Spleen (tissue), 11 donors: ENCODE results near the gene ACKR3. TPM values are rescaled to one million over a fixed set of nuclear protein-coding genes. Genes with fewer than 3 reads are reported as not detected.

Experiments
- DNase-seq: peaks from one replicate; pipeline ENCODE4 v3.0.0-alpha.2; 2020
- H3K27ac ChIP-seq, 8 donors: fragments of 200-600 bp; sonication (generic) in 7 of 8; 1 replicate in 4 of 8; 2 replicates in 4 of 8; pipeline versions ENCODE4 v1.5.0 to v1.8.0; 2016 to 2021; ENCODE audit warnings: inconsistent platforms in 4 of 8, mild to moderate bottlenecking in 4 of 8, moderate library complexity in 1 of 8
- H3K27me3 ChIP-seq, 7 donors: fragments of 200-600 bp; sonication (generic) in 6 of 7; replicated peaks in 1 of 7; 1 replicate in 4 of 7; 2 replicates in 3 of 7; pipeline versions ENCODE4 v1.5.0 to v1.8.0; 2016 to 2021; ENCODE audit warnings: inconsistent platforms in 3 of 7, mild to moderate bottlenecking in 1 of 7
- H3K36me3 ChIP-seq, 6 donors: fragments of 200-600 bp; sonication (generic) in 5 of 6; 1 replicate in 4 of 6; 2 replicates in 2 of 6; pipeline versions ENCODE4 v1.5.0 to v1.8.0; 2016 to 2021; ENCODE audit warnings: inconsistent platforms in 2 of 6
- H3K4me1 ChIP-seq, 6 donors: fragments of 200-600 bp; sonication (generic) in 5 of 6; 1 replicate in 3 of 6; 2 replicates in 3 of 6; pipeline versions ENCODE4 v1.5.0 to v1.8.0; 2016 to 2021; ENCODE audit warnings: inconsistent platforms in 3 of 6
- H3K4me3 ChIP-seq, 8 donors: fragments of 200-600 bp; sonication (generic) in 7 of 8; 1 replicate in 4 of 8; 2 replicates in 4 of 8; pipeline versions ENCODE4 v1.5.0 to v1.8.0; 2016 to 2021; ENCODE audit warnings: inconsistent platforms in 4 of 8, mild to moderate bottlenecking in 4 of 8, moderate library complexity in 2 of 8
- H3K9me3 ChIP-seq, 8 donors: fragments of 200-600 bp; sonication (generic) in 7 of 8; 1 replicate in 4 of 8; 2 replicates in 4 of 8; pipeline versions ENCODE4 v1.5.0 to v1.8.0; 2016 to 2021; ENCODE audit warnings: inconsistent platforms in 4 of 8
- CTCF ChIP-seq, 11 experiments: fragments of 200-600 bp in 7 of 11; fragments of 450-650 bp in 4 of 11; sonication (generic) in 4 of 11; IDR thresholded peaks in 8 of 11; conservative IDR thresholded peaks in 3 of 11; 1 replicate in 7 of 11; 2 replicates in 4 of 11; pipeline versions ENCODE4 v1.4.0 to v1.8.0; 2016 to 2021; ENCODE audit warnings: antibody characterized with exemption in 11 of 11, inconsistent platforms in 4 of 11, mild to moderate bottlenecking in 1 of 11
- POLR2A ChIP-seq, 3 donors: fragments of 450-650 bp; IDR thresholded peaks; one replicate each; pipeline ENCODE4 v1.5.1; 2017; ENCODE audit warnings: antibody characterized with exemption in 3 of 3, mild to moderate bottlenecking in 1 of 3
- POLR2AphosphoS5 ChIP-seq, 3 donors: sonication (generic); formaldehyde crosslinking; IDR thresholded peaks; one replicate each; pipeline ENCODE4 v1.5.1; 2017; ENCODE audit warnings: antibody characterized with exemption in 3 of 3
- WGBS, 5 donors: extraction: QIAGEN DNeasy Blood & Tissue Kit in 3 of 5; methylation state at CpG; one replicate each; pipeline versions ENCODE4 v1.1.5 to v1.1.7; 2013 to 2018; 5-methylcytosine and 5-hydroxymethylcytosine counted together
- intact Hi-C: fragments of 100-400 bp; cut with DNase I; formaldehyde crosslinking; loops from one replicate; pipeline ENCODE4 v1.15.0; 2023; ENCODE audit warnings: low total_unique reads
- polyA plus RNA-seq, 3 donors: library from polyadenylated mRNA; stranded (reverse); fragments of 200-250 nt; gene quantifications; one replicate each; pipeline ENCODE4 v1.2.1, GENCODE V29; 2013
- total RNA-seq, 7 donors: library from RNA; depleted of rRNA in 3 of 7; stranded (reverse); fragments of >200 nt in 3 of 7; fragmentation: NEBNext Ultra II Directional in 4 of 7; extraction: Animal tissue kit (Norgen Biotek cat#: 25700) in 4 of 7; gene quantifications; one replicate each; pipeline versions ENCODE4 v1.1.0 to v1.2.1, GENCODE V29; 2016 to 2021
- donor health status: healthy with polysubstance abuse.
- donor health status: DM: no; HTN: no; CAD: no; lungs with moderate emphysema.
- donor health status: DM: no; HTN: no; CAD: no.
- donor health status: Bipolar disorder and iron deficiency.
- donor health status: healthy.
- donor health status: DM: no; HTN: no; CAD: no.
- donor health status: DM: yes; HTN: yes; CAD: no.

ACKR3 gene
- total and polyA plus RNA-seq, 10 donors, result 11.5 to 164 (median 67.0) TPM

- peaks cover 9 to 62% (median 40%) of the 10 kb centered on the region in 6 donors for H3K4me1 ChIP-seq
- H3K9me3 ChIP-seq, result no peaks in the 10 kb centered on the region
- H3K27ac ChIP-seq, result peak overlapping the region; percentile 31 to 85 (median 81)
- peaks cover 0 to 20% (median 0%) of the 10 kb centered on the region in 7 donors for H3K27me3 ChIP-seq
- peak; percentile 90 for DNase-seq
- 4 to 10% (median 6%) methylated on average over 43 to 49 of the region's 49 CpGs for WGBS, 5 donors
- peaks cover 0 to 4% (median 0%) of the 10 kb centered on the region in 6 donors for H3K36me3 ChIP-seq
- intact Hi-C loops, result loop anchor here (5.0 kb wide), 1 partner anchor 56 kb away; no protein-coding TSS in a partner anchor
- TF ChIP-seq POLR2AphosphoS5 (IDR thresholded peaks at IDR 0.05) (peak; percentile 34 to 69 (median 62)), POLR2A (IDR thresholded peaks at IDR 0.05) (no peak), CTCF (IDR thresholded peaks at IDR 0.05 in 8 of 11, conservative IDR thresholded peaks at IDR 0.05 in 3 of 11) (peak in 1 of 11 experiments; percentile 23)
- H3K4me3 ChIP-seq, result peak overlapping the region; percentile 38 to 69 (median 44)
These were observed 1.3 kb upstream of the ACKR3 start for GRCh38 chr2:236568068-236568921.

- H3K27ac ChIP-seq, result peak overlapping the region in 7 of 8 donors; percentile 75 to 85 (median 82)
- intact Hi-C loops, result loop anchor here (5.0 kb wide), 1 partner anchor 57 kb away; no protein-coding TSS in a partner anchor
- H3K4me1 ChIP-seq, result peaks cover 9 to 64% (median 40%) of the 10 kb centered on the region in 6 donors
- H3K4me3 ChIP-seq, result peak overlapping the region in 7 of 8 donors; percentile 40 to 69 (median 43)
- no peak for TF ChIP-seq CTCF (IDR thresholded peaks at IDR 0.05 in 8 of 11, conservative IDR thresholded peaks at IDR 0.05 in 3 of 11)
- no peak for TF ChIP-seq POLR2A (IDR thresholded peaks at IDR 0.05)
- no peak for TF ChIP-seq POLR2AphosphoS5 (IDR thresholded peaks at IDR 0.05)
- H3K27me3 ChIP-seq, result peaks cover 0 to 20% (median 0%) of the 10 kb centered on the region in 7 donors
- no peak for DNase-seq
- no peaks in the 10 kb centered on the region for H3K9me3 ChIP-seq
- H3K36me3 ChIP-seq, result peaks cover 0 to 7% (median 0%) of the 10 kb centered on the region in 6 donors
- 14 to 41% (median 28%) methylated on average over 10 of the region's 10 CpGs for WGBS, 5 donors
These were observed 578 bp upstream of the ACKR3 start for GRCh38 chr2:236568922-236569572.

- Histone ChIP-seq H3K36me3 (peaks cover 0 to 9% (median 3%) of the 10 kb centered on the region in 6 donors), H3K27ac (peak overlapping the region; percentile 44 to 85 (median 59)), H3K27me3 (peaks cover 0 to 20% (median 0%) of the 10 kb centered on the region in 7 donors), H3K4me3 (peak overlapping the region; percentile 14 to 69 (median 43)), H3K4me1 (peaks cover 9 to 74% (median 40%) of the 10 kb centered on the region in 6 donors), H3K9me3 (no peaks in the 10 kb centered on the region)
- no peak for TF ChIP-seq POLR2AphosphoS5 (IDR thresholded peaks at IDR 0.05)
- no peak for DNase-seq
- intact Hi-C loops, result loop anchor here (5.0 to 10.0 kb wide), 4 partner anchors 145 to 495 kb away; no protein-coding TSS in a partner anchor
- WGBS, 5 donors, result 49 to 67% (median 54%) methylated on average over 6 of the region's 6 CpGs
These were observed 650 bp downstream of the ACKR3 start for GRCh38 chr2:236570081-236570868.

- Histone ChIP-seq H3K36me3 (peaks cover 0 to 9% (median 3%) of the 10 kb centered on the region in 6 donors), H3K4me3 (peak overlapping the region; percentile 14 to 69 (median 43)), H3K4me1 (peaks cover 9 to 79% (median 42%) of the 10 kb centered on the region in 6 donors), H3K27me3 (peaks cover 0 to 20% (median 0%) of the 10 kb centered on the region in 7 donors), H3K27ac (peak overlapping the region in 6 of 8 donors; percentile 44 to 85 (median 69)), H3K9me3 (no peaks in the 10 kb centered on the region)
- 50 to 89% (median 73%) methylated on average over 6 of the region's 6 CpGs for WGBS, 5 donors
- no peak for TF ChIP-seq POLR2A (IDR thresholded peaks at IDR 0.05)
- TF ChIP-seq POLR2AphosphoS5 (IDR thresholded peaks at IDR 0.05), result no peak
- TF ChIP-seq CTCF (IDR thresholded peaks at IDR 0.05 in 8 of 11, conservative IDR thresholded peaks at IDR 0.05 in 3 of 11), result no peak
- intact Hi-C loops, result loop anchor here (5.0 to 10.0 kb wide), 4 partner anchors 144 to 494 kb away; no protein-coding TSS in a partner anchor
- DNase-seq, result no peak
These were observed 1.5 kb downstream of the ACKR3 start for GRCh38 chr2:236571145-236571544.
